Measurements from ENCODE around the gene ART3. TPM values are rescaled to one million over a fixed set of nuclear protein-coding genes. Genes with fewer than 3 reads are reported as not detected.

Gene ART3
- total and polyA plus RNA-seq, 2 of the 8 experiments (the other 6 are each of a cell fraction or from before 2014, with no cell fraction given): 0.21 to 0.63 TPM

- Histone ChIP-seq H2BK15ac (ENCODE audit: low read length) (no peak overlapping the region), H3K27ac (ENCODE audit: low read depth, low read length) (no peak overlapping the region), H2BK5ac (ENCODE audit: low read depth, low read length) (no peak overlapping the region), H3K23me2 (ENCODE audit: low read depth, low read length) (no peaks in the 10 kb centered on the region), H3K9ac (replicated peaks in 1 of 4; ENCODE audit: extremely low read depth in 1 of 4, low read depth in 3 of 4, low read length in 3 of 4) (no peak overlapping the region), H2BK120ac (replicated peaks; ENCODE audit: low read depth, low read length) (no peak overlapping the region), H3K4me1 (replicated peaks in 1 of 4; ENCODE audit: control insufficient read depth in 3 of 4, insufficient read depth in 4 of 4, low read length in 3 of 4) (no peaks in the 10 kb centered on the region), H3K36me3 (ENCODE audit: control insufficient read depth in 2 of 4, insufficient read depth in 4 of 4, low read length in 3 of 4) (no peaks in the 10 kb centered on the region), H4K91ac (replicated peaks; ENCODE audit: insufficient read length, low read length) (no peak overlapping the region), H3K79me1 (ENCODE audit: low read depth, low read length) (no peaks in the 10 kb centered on the region), H3K56ac (replicated peaks; ENCODE audit: insufficient read length, low read depth, low read length) (no peak overlapping the region), H3K4me2 (ENCODE audit: insufficient read depth in 1 of 2, low read depth in 2 of 2, low read length in 2 of 2) (no peak overlapping the region), H3K4ac (replicated peaks; ENCODE audit: insufficient read length, low read depth, low read length) (no peak overlapping the region), H3K4me3 (ENCODE audit: extremely low read depth in 1 of 4, insufficient read depth in 2 of 4, low read depth in 3 of 4, low read length in 4 of 4) (no peak overlapping the region), H3K79me2 (ENCODE audit: control insufficient read depth in 1 of 2, insufficient read depth in 2 of 2, low read length in 2 of 2) (no peaks in the 10 kb centered on the region), H3K18ac (ENCODE audit: extremely low read depth, low read length) (no peak overlapping the region), H4K8ac (ENCODE audit: extremely low read depth, insufficient read depth, low read length) (no peak overlapping the region), H3K23ac (ENCODE audit: insufficient read length) (no peak overlapping the region), H4K5ac (ENCODE audit: insufficient read length, low read depth, low read length) (no peak overlapping the region), H3K14ac (ENCODE audit: insufficient read length) (no peak overlapping the region), H3K9me3 (ENCODE audit: insufficient read depth in 2 of 2, low read depth in 1 of 2, low read length in 1 of 2) (no peaks in the 10 kb centered on the region), H4K20me1 (replicated peaks in 1 of 2; ENCODE audit: control insufficient read depth in 1 of 2, insufficient read depth in 2 of 2, low read length in 2 of 2) (no peaks in the 10 kb centered on the region), H3K27me3 (replicated peaks in 1 of 4; ENCODE audit: control insufficient read depth in 3 of 4, extremely low read depth in 1 of 4, insufficient read depth in 3 of 4, low read length in 3 of 4) (peaks cover 0 to 2% (median 0%) of the 10 kb centered on the region in 4 experiments; a peak in 1 of 7 replicates), H2BK20ac (ENCODE audit: low read length) (no peak overlapping the region), H2BK12ac (ENCODE audit: low read depth, low read length) (no peak overlapping the region), H2AFZ (ENCODE audit: low read length) (no peak overlapping the region), H2AK5ac (ENCODE audit: low read depth, low read length) (no peak overlapping the region)
- DNase-seq (ENCODE audit: low read depth in 1 of 2, low spot score in 2 of 2) (no peak), FAIRE-seq (no peak)
- CTCF ChIA-PET (ENCODE audit: partially characterized antibody): interaction anchor here (0.6 to 2.5 kb wide), 4 partner anchors 65 to 338 kb away, joined by 3 to 29 read pairs (median 6); partner anchors contain the start of gene USO1
- POLR2A ChIA-PET (ENCODE audit: partially characterized antibody): no interaction called here
- WGBS, 2 experiments (ENCODE audit: extremely low coverage in 1 of 2, insufficient coverage in 1 of 2, insufficient read length in 1 of 2, insufficient replicate concordance in 2 of 2, low coverage in 1 of 2, low lambda C conversion rate in 2 of 2, missing lambda C conversion rate in 1 of 2): 96% methylated on average over 1 of the region's 1 CpG; no CpG with 5 or more reads in 1 of the 2 experiments
- TF ChIP-seq CTCF (IDR thresholded peaks at IDR 0.05; ENCODE audit: control extremely low read depth in 1 of 3, insufficient read depth in 1 of 3, low read depth in 1 of 3, low read length in 3 of 3): no peak
- TF ChIP-seq POLR2A (IDR thresholded peaks at IDR 0.05; ENCODE audit: control extremely low read depth in 1 of 2, low read depth in 2 of 2, low read length in 2 of 2): no peak
- no peak for TF ChIP-seq NANOG (IDR thresholded peaks at IDR 0.05; ENCODE audit: insufficient read depth, low read depth, low read length, poor library complexity, severe bottlenecking)
- no peak for TF ChIP-seq EGR1 (IDR thresholded peaks at IDR 0.05; ENCODE audit: borderline replicate concordance, low read depth, low read length)
- no peak for TF ChIP-seq TCF12 (IDR thresholded peaks at IDR 0.05; ENCODE audit: low read depth, low read length)
- no peak for TF ChIP-seq HDAC6 (IDR thresholded peaks at IDR 0.05; ENCODE audit: low read depth, low read length)
- TF ChIP-seq SIN3A (conservative IDR thresholded peaks at IDR 0.05 in 1 of 2, IDR thresholded peaks at IDR 0.05 in 1 of 2; ENCODE audit: low read depth in 1 of 2, low read length in 2 of 2): no peak
- no peak for TF ChIP-seq SP4 (IDR thresholded peaks at IDR 0.05; ENCODE audit: low read length)
- TF ChIP-seq USF2 (IDR thresholded peaks at IDR 0.05; ENCODE audit: low read length): no peak
- TF ChIP-seq SIX5 (IDR thresholded peaks at IDR 0.05; ENCODE audit: low read depth, low read length): no peak
- no peak for TF ChIP-seq MAFK (IDR thresholded peaks at IDR 0.05; ENCODE audit: low read depth, low read length)
Measured at GRCh38 chr4:76061982-76062381, 12.5 kb upstream of the ART3 start.
